ENCODE results near the gene GPN2.

Gene GPN2

GRCh38 chr1:26829184-26829911 is 60.7 kb downstream of the GPN2 start:
- H3K4me3 ChIP-seq (ENCODE audit: low read length): no peak overlapping the region; the same call in 1 of the 2 replicates
- DNase-seq (ENCODE audit: low read depth): no peak
- TF ChIP-seq, protein P1, sequence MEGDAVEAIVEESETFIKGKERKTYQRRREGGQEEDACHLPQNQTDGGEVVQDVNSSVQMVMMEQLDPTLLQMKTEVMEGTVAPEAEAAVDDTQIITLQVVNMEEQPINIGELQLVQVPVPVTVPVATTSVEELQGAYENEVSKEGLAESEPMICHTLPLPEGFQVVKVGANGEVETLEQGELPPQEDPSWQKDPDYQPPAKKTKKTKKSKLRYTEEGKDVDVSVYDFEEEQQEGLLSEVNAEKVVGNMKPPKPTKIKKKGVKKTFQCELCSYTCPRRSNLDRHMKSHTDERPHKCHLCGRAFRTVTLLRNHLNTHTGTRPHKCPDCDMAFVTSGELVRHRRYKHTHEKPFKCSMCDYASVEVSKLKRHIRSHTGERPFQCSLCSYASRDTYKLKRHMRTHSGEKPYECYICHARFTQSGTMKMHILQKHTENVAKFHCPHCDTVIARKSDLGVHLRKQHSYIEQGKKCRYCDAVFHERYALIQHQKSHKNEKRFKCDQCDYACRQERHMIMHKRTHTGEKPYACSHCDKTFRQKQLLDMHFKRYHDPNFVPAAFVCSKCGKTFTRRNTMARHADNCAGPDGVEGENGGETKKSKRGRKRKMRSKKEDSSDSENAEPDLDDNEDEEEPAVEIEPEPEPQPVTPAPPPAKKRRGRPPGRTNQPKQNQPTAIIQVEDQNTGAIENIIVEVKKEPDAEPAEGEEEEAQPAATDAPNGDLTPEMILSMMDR (conservative IDR thresholded peaks at IDR 0.05; ENCODE audit: low read length): no peak

- TF ChIP-seq, protein P1 (conservative IDR thresholded peaks at IDR 0.05; ENCODE audit: low read length): no peak
- no peak for DNase-seq (ENCODE audit: low read depth)
- H3K4me3 ChIP-seq (ENCODE audit: low read length): no peak overlapping the region
These were observed 61.6 kb downstream of the GPN2 start for GRCh38 chr1:26828411-26828991.

DNA sequence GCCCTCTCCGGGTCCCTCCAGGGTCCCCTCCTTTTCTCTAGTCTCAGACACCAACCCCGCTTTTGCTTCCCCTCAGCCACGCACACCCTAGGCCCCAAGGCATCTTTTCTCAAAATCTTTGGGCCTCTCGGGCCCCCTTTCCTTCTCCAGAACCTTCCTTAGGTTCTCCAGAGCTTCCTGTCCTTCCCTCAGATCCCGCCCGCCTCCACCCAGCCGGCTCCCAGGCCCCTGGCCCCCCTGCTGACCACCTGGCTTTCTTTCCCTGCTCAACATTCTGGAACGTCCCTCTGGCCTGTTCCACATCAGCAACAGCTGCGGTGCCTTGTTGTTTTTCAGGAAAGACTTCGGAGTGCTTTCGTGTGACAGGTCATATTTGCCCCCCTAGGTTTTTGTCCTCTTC is 62.4 kb downstream of the GPN2 start:
- H3K4me3 ChIP-seq (ENCODE audit: low read length): peak overlapping the region; percentile 72
- TF ChIP-seq, protein P1 (conservative IDR thresholded peaks at IDR 0.05; ENCODE audit: low read length): no peak
- no peak for DNase-seq (ENCODE audit: low read depth)

DNA sequence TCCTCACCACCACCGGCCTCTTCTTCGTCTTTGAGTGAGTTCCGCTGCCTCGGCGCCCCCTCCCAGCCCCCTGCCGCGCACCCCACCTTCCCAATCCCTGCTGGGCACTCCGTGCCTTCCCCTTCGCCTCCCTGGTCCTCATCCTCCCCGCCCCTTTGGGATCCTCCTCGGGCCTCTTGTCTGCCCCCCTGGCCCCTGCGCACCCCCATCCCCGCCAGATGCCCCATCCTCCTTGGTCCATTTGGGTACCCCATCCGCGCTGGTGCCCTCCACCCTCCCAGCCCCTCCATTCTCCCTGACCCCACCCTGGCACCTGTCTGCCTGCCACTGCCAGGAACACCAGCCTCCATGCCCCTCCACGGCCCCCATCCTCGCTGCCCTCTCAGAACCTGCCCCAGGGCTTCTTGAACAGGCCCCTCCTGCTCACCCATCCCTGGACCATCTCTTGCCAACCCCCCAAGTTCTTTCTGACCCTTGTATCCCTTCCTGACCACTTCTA is 62.9 kb downstream of the GPN2 start:
- H3K4me3 ChIP-seq (ENCODE audit: low read length): peak overlapping the region; percentile 72
- TF ChIP-seq, protein P1 (conservative IDR thresholded peaks at IDR 0.05; ENCODE audit: low read length): no peak
- DNase-seq (ENCODE audit: low read depth): no peak

DNA sequence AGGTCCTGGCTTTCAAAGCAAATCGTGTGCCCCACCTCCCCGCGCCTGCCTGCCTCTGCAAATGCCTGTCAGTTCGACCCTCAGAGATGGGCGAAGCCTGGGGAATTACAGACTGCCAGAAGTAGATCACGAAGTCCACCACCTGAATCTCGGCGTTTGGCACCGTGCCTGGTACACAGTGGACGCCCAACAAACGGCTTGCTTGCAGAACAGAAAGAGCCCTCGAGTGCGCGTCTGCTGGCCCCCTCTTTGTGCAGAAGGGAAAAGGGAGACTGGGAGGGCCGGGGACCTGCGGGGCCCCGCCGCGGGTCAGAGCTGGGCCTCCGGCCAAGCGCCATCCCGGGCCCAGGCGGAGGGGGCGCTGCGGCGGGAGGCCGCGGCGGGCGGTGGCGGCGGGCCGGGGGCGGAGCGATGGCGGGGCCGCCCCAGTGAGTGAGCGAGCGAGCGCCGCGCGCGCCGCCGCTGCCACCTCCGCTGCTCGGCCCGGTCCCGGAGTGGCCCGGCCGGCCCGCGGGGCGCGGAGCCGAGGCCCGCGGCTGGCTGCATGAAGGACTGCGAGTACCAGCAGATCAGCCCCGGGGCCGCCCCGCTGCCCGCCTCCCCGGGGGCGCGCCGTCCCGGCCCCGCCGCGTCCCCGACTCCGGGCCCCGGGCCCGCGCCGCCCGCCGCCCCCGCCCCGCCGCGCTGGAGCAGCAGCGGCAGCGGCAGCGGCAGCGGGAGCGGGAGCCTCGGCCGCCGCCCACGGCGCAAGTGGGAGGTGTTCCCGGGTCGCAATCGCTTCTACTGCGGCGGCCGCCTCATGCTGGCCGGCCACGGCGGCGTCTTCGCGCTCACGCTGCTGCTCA is 63.6 kb downstream of the GPN2 start, which contains the start of gene ZDHHC18:
ZDHHC18 (plus strand) TSS at position 428 of the 845 bp plus-strand sequence; CDS start at position 545, 117 bp downstream.
- TF ChIP-seq, protein P1 (conservative IDR thresholded peaks at IDR 0.05; ENCODE audit: low read length): peak; percentile 20; the same call in 1 of the 2 replicates
- DNase-seq (ENCODE audit: low read depth): peak; percentile 44
- peak within 1 kb of the TSS; percentile 79 for H3K4me3 ChIP-seq (ENCODE audit: low read length)

All from AG10803 (cell line).